ENCODE measurements around the gene LPIN3.

The LPIN3 gene

DNA sequence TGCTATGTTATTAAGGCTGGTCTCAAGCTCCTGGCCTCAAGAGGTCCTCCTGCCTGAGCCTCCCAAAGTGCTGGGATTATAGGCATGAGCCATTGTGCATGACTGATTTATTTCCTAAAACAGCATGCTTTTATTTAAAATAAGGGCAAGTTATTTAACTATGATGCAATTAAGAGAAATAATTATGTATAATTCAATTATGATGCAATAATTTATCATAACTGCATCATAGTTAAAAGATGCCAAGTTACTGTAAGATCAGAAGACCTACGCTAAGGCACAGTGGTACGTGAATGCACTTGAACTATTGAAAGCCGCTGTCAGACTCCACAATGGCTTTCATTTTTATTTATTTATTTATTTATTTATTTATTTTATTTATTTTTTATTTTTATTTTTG lies 50.3 kb downstream of the LPIN3 start:
- no peak overlapping the region for H3K9ac ChIP-seq (ENCODE audit: low read length)
- H3K27me3 ChIP-seq (ENCODE audit: low read depth, low read length) = peaks cover 18% of the 10 kb centered on the region
- H2AFZ ChIP-seq (ENCODE audit: low read depth, low read length) = no peak overlapping the region
- peaks cover 5% of the 10 kb centered on the region for H3K4me1 ChIP-seq (ENCODE audit: low read length)
- no peak for TF ChIP-seq EZH2phosphoT487 (IDR thresholded peaks at IDR 0.05; ENCODE audit: low read depth)
- TF ChIP-seq, protein P1, sequence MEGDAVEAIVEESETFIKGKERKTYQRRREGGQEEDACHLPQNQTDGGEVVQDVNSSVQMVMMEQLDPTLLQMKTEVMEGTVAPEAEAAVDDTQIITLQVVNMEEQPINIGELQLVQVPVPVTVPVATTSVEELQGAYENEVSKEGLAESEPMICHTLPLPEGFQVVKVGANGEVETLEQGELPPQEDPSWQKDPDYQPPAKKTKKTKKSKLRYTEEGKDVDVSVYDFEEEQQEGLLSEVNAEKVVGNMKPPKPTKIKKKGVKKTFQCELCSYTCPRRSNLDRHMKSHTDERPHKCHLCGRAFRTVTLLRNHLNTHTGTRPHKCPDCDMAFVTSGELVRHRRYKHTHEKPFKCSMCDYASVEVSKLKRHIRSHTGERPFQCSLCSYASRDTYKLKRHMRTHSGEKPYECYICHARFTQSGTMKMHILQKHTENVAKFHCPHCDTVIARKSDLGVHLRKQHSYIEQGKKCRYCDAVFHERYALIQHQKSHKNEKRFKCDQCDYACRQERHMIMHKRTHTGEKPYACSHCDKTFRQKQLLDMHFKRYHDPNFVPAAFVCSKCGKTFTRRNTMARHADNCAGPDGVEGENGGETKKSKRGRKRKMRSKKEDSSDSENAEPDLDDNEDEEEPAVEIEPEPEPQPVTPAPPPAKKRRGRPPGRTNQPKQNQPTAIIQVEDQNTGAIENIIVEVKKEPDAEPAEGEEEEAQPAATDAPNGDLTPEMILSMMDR (IDR thresholded peaks at IDR 0.05; ENCODE audit: low read depth, low read length) = no peak
- H3K79me2 ChIP-seq (ENCODE audit: low read length) = no peaks in the 10 kb centered on the region
- no peaks in the 10 kb centered on the region for H4K20me1 ChIP-seq (ENCODE audit: insufficient read depth, low read length)
- H3K36me3 ChIP-seq (replicated peaks; ENCODE audit: low read depth, low read length) = no peaks in the 10 kb centered on the region
- H3K4me2 ChIP-seq (ENCODE audit: low read length) = no peak overlapping the region
- no peaks in the 10 kb centered on the region for H3K9me3 ChIP-seq (ENCODE audit: insufficient read depth, low read length)
- H3K27ac ChIP-seq (ENCODE audit: low read length) = no peak overlapping the region
- H3K4me3 ChIP-seq (ENCODE audit: low read length) = no peak overlapping the region

GRCh38 chr20:41391587-41392001 lies 51.0 kb downstream of the LPIN3 start:
- Histone ChIP-seq H3K36me3 (replicated peaks; ENCODE audit: low read depth, low read length) (no peaks in the 10 kb centered on the region), H3K27me3 (ENCODE audit: low read depth, low read length) (peaks cover 18% of the 10 kb centered on the region), H3K79me2 (ENCODE audit: low read length) (no peaks in the 10 kb centered on the region), H3K9me3 (ENCODE audit: insufficient read depth, low read length) (no peaks in the 10 kb centered on the region), H2AFZ (ENCODE audit: low read depth, low read length) (no peak overlapping the region), H3K4me3 (ENCODE audit: low read length) (no peak overlapping the region), H3K4me2 (ENCODE audit: low read length) (no peak overlapping the region), H3K4me1 (ENCODE audit: low read length) (peaks cover 5% of the 10 kb centered on the region), H4K20me1 (ENCODE audit: insufficient read depth, low read length) (no peaks in the 10 kb centered on the region), H3K9ac (ENCODE audit: low read length) (no peak overlapping the region), H3K27ac (ENCODE audit: low read length) (no peak overlapping the region)
- TF ChIP-seq, protein P1 (IDR thresholded peaks at IDR 0.05; ENCODE audit: low read depth, low read length) = no peak
- TF ChIP-seq EZH2phosphoT487 (IDR thresholded peaks at IDR 0.05; ENCODE audit: low read depth) = no peak

GRCh38 chr20:41392295-41392694 lies 51.7 kb downstream of the LPIN3 start:
- H3K27me3 ChIP-seq (ENCODE audit: low read depth, low read length) = peaks cover 16% of the 10 kb centered on the region
- H3K27ac ChIP-seq (ENCODE audit: low read length) = no peak overlapping the region
- H2AFZ ChIP-seq (ENCODE audit: low read depth, low read length) = no peak overlapping the region
- TF ChIP-seq, protein P1 (IDR thresholded peaks at IDR 0.05; ENCODE audit: low read depth, low read length) = no peak
- TF ChIP-seq EZH2phosphoT487 (IDR thresholded peaks at IDR 0.05; ENCODE audit: low read depth) = no peak
- no peak overlapping the region for H3K9ac ChIP-seq (ENCODE audit: low read length)
- H3K79me2 ChIP-seq (ENCODE audit: low read length) = no peaks in the 10 kb centered on the region
- H3K4me2 ChIP-seq (ENCODE audit: low read length) = no peak overlapping the region
- no peaks in the 10 kb centered on the region for H3K9me3 ChIP-seq (ENCODE audit: insufficient read depth, low read length)
- H3K4me3 ChIP-seq (ENCODE audit: low read length) = no peak overlapping the region
- H3K4me1 ChIP-seq (ENCODE audit: low read length) = no peaks in the 10 kb centered on the region
- no peaks in the 10 kb centered on the region for H4K20me1 ChIP-seq (ENCODE audit: insufficient read depth, low read length)
- H3K36me3 ChIP-seq (replicated peaks; ENCODE audit: low read depth, low read length) = no peaks in the 10 kb centered on the region

DNA sequence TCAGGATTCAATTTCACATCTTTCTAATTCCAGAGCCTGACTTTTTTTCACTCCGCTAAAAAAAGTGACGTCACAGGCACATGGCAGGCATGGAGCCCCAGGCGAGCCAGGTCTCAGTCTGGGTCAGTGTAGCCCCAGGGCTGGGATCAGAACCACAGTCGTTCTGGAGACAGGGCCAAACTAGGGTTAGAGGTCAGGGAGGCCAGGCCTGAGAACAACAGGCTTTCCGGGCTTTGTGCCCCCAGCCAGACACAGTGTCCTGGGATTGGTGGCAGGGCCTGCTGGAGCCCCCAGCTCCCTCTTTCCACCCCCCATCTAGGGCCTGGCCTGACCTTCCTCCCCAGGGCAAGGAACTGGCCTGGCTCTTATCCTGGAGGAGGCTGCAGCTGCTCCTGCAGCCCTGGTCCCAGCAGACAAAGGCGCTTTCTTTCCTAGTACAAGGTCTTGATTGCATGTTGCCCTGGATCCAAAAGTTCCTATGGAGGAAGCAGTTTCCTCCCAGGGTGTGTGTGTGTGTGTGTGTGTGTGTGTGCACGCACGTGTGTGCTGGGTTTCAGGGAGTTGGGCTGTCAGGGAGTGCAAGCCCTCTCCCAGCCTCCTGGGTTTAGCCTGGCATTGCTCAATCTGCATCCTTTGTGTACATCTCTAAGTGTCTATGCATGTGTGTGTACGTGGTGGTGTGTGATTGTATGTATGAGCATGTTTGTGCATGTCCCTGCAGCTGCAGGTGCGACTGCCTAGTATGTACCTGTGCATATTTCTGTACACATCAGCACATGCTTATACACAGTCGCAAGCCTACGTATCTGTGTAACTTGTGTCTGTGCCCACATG lies 52.5 kb downstream of the LPIN3 start:
- H3K9me3 ChIP-seq (ENCODE audit: insufficient read depth, low read length) = no peaks in the 10 kb centered on the region
- H3K4me3 ChIP-seq (ENCODE audit: low read length) = no peak overlapping the region
- no peak overlapping the region for H2AFZ ChIP-seq (ENCODE audit: low read depth, low read length)
- H3K36me3 ChIP-seq (replicated peaks; ENCODE audit: low read depth, low read length) = no peaks in the 10 kb centered on the region
- H4K20me1 ChIP-seq (ENCODE audit: insufficient read depth, low read length) = no peaks in the 10 kb centered on the region
- H3K27ac ChIP-seq (ENCODE audit: low read length) = no peak overlapping the region
- no peak for TF ChIP-seq EZH2phosphoT487 (IDR thresholded peaks at IDR 0.05; ENCODE audit: low read depth)
- TF ChIP-seq, protein P1 (IDR thresholded peaks at IDR 0.05; ENCODE audit: low read depth, low read length) = no peak
- H3K79me2 ChIP-seq (ENCODE audit: low read length) = no peaks in the 10 kb centered on the region
- peaks cover 12% of the 10 kb centered on the region; the same call in 1 of the 2 replicates for H3K27me3 ChIP-seq (ENCODE audit: low read depth, low read length)
- no peak overlapping the region for H3K4me2 ChIP-seq (ENCODE audit: low read length)
- no peaks in the 10 kb centered on the region for H3K4me1 ChIP-seq (ENCODE audit: low read length)
- no peak overlapping the region for H3K9ac ChIP-seq (ENCODE audit: low read length)
